HG03175 (cell line): Measurements from ENCODE around the gene WDR12.
"Not testable (repeated sequence)": the region's sequence is repeated elsewhere in the genome, so short reads cannot be mapped to it uniquely, and the experiment has no call there.

Experiments
- ATAC-seq: cut with Tn5 transposase; IDR thresholded peaks from one replicate; pipeline ENCODE4 v1.9.1; 2021; ENCODE audit warnings: mild to moderate bottlenecking, moderate library complexity; ENCODE audit not compliant: unreplicated experiment

The WDR12 gene

DNA sequence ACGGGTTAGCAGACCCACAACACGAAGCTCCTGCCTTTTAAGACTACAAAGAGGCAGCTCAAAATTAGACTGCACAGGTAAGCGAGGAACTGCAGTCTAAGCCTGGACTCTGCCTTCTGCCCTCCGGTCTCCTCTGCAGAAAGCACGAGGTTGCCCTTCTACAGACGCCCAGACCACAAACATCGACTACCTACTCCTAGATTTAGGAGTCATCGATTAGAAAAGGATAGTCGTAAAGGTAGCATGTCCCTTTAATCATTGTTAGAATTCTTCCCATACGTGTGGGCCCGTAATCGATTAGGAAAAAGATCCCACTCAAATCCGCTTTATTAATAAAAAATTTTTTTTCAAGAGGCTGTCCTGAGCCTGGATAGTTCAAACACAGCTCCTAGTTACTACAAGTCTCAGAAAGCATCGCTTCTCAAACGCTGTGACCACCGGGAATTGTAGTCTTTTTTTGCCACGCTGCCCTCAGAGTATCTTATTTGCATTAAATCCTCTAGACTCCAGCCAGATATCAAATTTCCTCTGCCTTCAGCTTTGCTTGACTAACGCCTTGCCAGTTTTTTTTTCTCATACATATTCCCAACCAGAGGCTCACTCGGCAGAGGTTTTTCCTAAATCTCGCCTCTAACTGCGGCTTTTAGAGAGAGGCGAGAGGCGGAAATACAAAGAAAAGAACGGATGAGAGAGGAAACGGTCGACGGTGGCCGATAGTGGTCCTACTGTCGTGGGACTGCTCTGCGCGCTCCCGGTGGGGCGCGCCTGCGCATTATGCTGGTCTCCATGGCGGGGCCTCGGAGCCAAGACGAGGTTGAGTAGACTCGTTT is at the start of gene WDR12, which contains the start of gene CARF:
WDR12 (minus strand) TSS at position 162 of the 830 bp plus-strand sequence. CDS start 197 bp downstream, outside the sequence.
CARF (plus strand) TSS at position 764 of the 830 bp plus-strand sequence. CDS start 29,628 bp downstream, outside the sequence.
- ATAC-seq, result peak; percentile 80

DNA sequence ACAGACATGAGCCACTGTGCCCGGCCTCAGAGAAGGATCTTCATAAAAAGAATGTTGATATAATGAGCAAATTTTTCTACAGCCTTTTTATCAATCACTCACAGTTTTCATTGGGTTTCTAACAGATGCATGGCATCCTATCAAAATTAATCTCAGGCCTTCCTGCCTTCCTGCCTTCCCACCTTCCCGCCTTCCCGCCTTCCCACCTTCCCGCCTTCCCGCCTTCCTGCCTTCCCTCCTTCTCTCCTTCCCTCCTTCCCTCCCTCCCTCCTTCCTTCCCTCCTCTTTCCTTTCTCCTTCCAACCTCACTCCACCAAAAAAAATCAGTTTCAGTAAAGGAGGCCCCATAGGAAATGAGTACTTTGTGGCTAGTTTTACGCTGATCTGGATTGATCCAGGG is 49.1 kb upstream of the WDR12 start:
- ATAC-seq, result no peak

DNA sequence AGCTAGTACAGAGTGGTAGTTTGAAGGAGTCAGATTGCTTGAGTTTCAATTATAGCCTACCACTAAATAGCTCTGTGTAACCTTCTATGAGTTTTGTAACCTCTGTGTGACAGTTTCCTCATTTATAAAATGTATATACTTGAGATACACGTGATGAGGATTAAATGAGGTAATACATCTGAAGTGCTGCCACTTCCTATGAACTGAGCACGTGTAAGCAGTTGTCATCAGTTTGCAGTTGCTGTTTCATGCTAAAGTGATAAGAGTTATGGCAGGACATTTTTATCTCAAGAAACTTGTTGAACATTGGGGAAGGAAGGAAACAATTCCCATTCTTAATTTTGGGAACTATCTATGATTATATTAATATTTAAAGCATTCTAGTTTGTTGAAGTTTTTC is 39.1 kb upstream of the WDR12 start:
- ATAC-seq, result no peak

DNA sequence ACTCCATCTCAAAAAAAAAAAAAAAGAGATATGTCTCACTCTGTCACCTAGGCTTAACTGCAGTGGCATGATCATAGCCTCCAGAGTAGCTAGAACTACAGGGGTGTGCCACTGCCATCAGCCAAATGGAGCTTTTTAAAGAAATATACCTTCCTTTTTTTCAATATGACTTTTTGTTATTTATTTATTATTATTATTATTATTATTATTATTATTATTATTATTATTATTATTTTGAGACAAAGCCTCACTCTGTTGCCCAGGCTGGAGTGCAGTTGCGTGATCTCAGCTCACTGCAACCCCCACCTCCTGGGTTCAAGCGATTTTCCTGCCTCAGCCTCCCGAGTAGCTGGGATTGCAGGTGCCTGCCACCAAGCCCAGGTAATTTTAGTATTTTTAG is 37.9 kb upstream of the WDR12 start:
- ATAC-seq, result not testable (repeated sequence)

DNA sequence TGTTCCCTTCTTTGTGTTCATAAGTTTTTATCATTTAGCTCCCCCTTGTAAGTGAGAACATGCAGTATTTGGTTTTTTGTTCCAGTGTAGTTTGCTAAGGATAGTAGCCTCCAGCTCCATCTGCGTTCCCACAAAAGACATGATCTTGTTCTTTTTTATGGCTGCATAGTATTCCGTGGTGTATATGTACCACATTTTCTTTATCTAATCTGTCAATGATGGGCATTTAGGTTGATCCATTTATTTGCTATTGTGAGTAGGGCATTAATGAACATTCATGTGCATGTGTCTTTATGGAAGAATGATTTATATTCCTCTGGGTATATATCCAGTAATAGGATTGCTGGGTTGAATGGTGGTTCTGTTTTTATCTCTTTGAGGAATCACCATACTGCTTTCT is 34.0 kb upstream of the WDR12 start:
- no peak for ATAC-seq

DNA sequence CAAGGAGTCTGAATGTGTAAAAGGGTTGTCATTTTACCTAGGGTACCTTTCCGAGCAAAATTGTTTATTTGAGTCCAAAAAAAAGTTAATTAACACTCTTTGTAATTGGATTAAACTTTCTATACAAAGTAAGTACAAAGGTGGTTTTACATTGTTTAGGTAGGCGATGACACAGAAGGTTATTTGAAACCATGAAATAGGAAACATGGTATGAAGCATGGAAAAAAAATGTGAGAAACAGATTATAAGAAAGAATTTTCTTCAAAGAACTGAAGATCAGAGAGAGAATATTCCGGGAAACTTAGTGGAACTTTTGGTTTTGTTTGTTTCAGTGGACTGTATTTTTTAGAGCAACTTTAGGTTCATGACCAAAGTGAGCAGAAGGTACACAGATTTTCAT is 33.3 kb upstream of the WDR12 start:
- ATAC-seq, result no peak

DNA sequence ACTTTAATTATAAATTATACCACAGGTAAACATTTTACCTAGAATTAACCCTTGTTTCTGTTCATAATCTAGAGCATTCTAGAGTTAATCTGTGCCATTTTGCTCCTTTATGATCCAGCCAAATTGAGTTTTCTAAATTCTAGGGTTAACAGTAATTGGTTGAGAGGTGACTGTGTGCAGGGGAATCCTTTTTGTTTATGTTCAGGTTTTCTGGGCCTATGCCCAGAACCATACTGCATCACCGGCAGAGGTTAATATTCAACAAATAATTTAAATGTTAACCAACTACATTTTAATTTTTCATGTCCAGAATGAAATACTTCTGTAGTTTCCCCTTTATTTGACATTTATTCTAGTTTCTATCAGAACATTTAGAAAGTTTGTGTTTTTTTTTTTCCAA is 32.9 kb upstream of the WDR12 start:
- ATAC-seq, result no peak

DNA sequence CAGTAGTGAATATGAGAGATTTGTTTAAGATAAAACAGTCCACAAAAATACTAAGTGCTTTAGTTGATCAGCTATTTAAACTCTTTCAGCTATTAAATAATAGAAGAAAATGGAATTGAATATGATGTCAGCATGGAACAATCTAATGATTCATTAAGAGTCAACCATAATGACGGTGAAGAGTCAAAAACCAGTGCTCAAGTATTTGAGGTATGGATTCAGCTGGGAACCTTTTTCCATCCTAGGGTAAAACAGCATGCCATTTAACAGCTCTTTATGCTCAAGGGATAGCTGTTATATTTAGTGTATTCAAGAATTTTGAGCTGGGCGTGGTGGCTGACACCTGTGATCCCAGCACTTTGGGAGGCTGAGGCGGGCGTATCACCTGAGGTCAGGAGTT is 30.3 kb upstream of the WDR12 start:
- no peak for ATAC-seq

DNA sequence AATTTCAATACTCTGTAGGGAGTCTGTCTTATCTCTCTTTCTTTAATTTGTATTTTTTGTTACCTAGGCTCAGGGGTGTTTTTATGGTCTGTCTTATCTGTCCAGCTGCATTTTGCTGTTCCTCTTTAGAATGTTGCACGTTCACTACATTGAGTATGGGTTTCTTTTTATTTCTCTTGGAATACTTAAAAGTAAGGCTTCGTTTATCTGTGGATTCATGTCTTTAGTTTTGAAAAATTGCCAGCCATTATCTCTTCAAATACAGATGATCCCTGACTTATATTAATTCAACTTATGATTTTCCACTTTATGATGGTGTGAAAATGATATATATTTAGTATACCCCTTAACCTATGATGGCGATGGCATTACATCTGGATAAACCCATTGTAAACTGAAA is 27.5 kb upstream of the WDR12 start:
- ATAC-seq, result no peak

DNA sequence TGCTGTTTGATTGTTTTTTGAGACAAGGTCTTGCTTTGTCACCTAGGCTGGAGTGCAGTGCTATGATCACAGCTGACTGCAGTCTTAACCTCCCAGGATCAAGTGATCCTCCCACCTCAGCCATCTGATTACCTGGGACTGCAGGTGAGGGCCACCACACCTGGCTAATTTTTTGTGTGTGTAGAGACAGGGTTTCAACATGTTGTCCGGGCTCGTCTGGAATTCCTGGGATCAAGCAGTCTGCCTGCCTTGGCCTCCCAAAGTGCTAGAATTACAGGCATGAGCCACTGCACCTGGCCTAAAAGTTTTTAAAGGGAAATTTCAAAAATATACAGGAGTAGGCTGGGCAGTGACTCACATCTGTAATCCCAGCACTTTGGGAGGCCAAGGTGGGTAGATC is 23.0 kb upstream of the WDR12 start:
- no peak for ATAC-seq

DNA sequence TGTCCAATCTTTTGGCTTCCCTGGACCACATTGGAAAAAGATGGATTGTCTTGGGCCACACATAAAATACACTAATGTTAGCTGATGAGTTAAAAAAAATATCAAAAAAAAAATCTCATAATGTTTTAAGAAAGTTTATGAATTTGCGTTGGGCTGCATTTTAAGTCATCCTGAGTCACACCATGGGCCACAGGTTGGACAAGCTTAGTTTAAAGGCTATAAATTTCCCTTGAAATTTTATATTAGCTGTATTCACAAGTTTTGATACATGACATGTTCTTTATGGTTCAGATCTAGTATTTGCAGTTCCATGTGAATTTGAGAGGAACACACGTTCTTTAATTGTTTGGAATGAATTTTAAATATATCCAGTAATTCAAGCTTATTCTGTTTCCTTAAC is 22.5 kb upstream of the WDR12 start:
- ATAC-seq, result no peak

DNA sequence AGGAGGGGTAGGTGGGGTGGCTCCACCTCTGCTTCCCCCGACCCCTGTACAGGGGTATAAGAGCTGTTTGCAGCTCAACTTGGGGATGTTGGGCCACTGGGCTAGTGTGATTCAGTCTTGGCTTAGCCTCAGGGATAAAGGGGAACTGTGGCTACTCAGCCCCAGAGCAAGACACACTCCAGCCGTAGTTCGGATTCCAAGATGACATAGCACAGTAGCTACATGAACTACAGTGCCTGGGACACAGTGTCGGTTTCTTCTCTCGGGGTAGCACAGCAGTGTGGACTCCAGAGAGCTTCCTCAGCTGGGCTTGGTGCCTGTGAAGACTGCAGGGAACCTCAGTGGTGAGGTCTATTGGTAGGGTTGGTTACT is 21.7 kb upstream of the WDR12 start:
- no peak for ATAC-seq

DNA sequence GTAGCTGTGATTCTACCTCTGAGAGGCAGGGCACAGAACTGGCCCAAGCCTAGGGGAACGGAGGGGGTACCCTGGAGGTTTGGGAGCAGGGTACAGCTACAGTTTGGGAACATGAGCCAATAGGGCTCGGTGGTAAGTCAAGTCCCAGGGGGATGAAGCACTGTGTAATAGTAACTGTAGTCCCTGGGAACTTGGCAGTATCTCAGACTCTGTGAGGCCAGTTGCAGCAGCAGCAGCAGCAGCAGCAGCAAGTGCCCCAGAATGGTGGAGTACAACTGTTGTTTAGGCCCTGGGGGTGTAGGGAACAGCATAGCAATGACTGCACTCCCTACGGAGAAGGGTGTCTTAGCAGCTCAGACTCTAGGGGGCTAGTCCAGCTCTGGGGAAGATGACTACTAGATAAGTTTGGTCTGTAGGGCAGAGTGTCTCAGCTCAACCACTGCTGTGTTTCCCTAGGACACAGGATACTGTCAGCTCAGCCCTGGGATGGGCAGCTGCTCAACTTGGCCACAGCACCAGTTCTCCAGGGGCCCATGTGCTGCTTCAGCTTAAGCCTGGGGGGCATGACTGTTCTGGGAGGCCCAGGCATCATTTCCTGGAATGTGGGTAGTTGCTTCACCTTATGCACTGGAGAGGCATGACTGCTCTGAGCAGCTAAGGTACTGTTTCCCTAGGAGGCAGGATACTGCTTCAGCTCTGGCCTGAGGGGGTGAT is 21.1 kb upstream of the WDR12 start:
- no peak for ATAC-seq

DNA sequence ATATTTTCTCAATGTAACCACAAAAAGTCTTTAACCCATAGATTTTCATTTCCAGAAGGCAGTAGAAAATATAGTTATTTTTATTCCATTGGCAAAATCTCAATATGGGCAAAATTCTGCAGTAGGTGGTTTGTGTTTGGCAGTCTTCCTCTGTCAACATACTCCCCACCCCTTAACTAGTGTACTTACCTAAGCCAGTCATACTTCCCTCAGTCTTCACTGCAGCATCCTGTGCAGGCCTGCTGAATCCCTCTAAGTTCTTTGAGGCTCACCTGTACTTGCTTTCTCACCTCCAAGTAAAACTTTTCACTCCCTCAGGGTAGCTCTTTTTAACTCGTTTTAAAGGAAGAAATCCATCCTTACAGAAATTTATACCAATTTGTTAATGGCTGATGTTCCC is 7.4 kb upstream of the WDR12 start:
- no peak for ATAC-seq

DNA sequence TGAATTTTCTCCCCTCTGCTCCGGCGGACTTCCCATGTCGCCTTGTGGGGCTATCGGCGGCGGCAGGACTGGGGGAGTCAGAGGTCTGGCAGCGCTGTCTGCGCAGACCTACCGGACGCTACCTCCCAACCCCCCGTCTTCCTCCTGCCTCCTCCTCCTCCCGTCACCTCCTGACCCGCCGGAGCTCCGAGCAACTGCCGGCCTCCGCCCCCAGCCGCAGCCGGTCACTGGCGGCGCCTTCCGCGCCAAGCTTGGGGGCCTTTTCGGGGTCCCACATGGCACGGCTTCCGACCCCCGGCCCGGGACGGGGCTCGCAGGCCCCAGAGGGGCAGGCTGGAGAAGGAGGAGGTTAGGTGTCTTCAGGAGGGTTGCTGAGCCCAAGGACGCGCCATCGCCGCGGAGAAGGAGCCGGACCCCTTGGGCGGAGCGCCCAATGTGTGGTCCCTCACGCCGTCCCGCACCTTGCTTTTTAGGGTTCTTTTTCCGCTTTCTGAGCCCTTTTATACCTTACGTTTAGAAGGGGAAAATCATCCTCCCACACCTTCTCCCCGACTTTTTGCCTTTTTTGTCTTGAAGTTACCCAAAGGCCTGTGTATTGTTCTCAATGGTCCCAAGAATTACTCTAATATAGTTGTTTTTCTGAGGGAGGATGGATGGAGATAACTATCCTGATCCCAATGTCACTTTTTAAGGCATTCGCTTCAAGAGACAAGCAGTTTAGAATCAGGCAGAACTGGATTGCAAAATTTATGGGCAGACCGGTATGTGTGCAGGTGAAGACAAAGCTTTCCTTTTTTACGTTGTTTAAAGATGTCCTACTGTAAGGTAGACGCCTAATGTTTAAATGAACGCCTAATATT is 1.1 kb upstream of the WDR12 start:
- ATAC-seq, result peak; percentile 67

DNA sequence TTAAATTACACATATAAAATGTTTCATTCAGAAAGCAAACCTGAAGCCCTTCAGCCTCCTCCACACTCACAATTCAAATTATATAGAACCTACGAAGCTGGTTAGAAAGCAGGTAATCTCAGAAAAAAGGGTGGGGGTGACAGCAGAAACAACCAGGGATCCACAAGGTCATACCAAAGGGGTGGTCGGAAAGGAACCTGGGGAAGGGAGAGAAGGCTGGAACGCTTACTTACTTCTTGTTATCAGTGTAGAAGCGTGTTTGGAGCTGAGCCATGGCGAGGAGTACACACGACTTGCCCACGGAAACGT is 316 bp downstream of the WDR12 start:
- ATAC-seq, result no peak

DNA sequence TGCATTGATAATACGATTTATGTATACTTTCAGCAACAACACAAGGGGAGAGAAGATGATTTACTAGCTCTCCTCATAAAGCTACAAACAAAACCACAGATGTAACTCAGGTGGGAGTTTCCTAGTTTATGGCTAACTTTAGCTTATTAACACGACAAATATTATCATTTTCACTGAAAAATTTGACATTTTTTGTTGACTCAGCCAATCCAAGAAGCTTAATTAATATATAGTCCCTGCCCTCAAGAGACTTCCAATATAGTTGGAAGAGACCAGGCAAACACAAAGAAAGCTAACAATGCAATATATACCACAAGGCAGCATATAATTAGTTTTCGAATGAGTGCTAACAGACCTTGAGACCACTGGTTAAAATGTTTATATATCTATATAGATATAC is 775 bp downstream of the WDR12 start:
- no peak for ATAC-seq

DNA sequence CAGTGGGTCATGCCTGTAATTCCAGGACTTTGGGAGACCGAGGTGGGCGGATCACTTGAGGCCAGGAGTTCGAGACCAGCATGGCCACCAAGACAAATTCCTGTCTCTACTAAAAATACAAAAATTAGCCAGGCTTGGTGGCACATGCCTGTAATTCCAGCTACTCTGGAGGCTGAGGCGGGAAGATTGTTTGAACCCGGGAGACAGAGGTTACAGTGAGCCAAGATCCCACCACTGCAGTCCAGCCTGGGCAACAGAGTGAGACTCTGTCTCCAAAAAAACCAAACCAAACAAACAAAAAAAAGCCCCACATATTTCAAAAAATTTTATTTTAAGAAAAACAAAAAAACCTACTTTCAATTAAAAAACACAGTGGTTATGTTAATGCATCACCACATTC is 1.2 kb downstream of the WDR12 start:
- not testable (repeated sequence) for ATAC-seq

DNA sequence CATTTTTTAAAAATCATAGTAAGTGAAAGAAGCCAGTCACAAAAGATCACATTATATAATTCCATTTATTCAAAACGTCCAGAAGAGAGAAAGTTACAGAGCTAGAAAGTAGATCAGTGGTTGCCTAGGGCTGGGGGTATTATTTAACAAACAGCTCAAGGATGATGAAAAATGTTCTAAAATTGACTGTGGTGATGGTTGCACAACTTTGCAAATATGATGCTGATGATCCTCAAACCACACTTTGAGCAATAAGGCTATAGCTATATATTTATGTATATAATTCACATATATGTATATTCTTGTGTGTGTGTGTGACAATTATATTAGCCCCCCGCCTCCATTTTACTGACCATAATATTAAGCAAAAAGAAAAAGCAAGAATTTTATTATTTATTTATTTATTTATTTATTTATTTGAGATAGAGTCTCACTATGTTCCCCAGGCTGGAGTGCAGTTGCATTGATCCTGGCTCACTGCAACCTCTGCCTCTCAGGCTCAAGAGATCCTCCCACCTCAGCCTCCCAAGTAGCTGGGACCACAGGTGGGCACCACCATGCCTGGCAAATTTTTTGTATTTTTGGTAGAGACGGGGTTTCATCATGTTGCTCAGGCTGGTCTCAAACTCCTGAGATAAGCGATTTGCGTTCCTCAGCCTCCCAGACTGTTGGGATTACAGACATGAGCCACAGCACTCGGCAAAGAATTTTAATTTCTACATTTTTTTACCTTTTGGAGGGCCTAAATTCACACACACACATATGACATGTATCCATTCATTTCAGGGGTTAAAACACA is 1.9 kb downstream of the WDR12 start:
- ATAC-seq, result no peak

DNA sequence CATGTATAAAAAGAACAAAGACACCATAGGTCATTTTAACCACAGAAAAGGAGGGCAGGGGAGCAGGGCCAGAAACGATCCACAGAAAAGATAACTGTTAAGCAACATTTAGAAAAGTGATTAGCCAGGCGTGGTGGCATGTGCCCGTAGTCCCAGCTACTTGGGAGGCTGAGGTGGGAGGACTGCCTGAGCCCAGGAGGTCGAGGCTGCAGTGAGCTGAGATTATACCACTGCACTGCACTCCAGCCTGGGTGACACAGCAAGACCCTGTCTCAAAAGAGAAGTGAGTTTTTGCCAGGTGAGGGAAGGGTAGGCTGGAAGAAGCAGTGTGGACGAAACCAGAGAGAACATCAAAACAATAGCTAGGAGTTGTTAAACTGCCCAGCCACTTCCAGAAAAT is 3.3 kb downstream of the WDR12 start:
- ATAC-seq, result no peak

DNA sequence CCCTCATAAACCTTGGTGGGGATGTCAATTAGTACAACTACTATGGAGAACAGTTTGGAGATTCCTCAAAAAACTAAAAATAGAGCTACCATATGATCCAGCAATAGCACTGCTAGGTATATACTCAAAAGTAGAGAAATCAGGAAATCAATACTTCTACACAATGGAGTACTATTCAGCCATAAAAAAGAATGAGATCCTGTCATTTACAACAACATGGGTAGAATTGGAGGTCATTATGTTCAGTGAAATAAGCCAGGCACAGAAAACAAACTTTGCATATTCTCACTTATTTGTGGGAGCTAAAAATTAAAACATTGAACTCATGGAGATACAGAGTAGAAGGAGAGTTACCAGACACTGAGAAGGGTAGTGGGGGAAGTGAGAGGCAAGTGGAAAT is 6.0 kb downstream of the WDR12 start:
- ATAC-seq, result not testable (repeated sequence)
